NCI-H2196 treated with DMSO at 0.1 percent for 48 hours (cell line): ENCODE results near the gene UBQLN3.

Experiments used
- DNase-seq: peaks from one replicate; lab custom pipeline; 2025; ENCODE audit not compliant: unreplicated experiment; lab: John Stamatoyannopoulos, UW

UBQLN3 gene

DNA sequence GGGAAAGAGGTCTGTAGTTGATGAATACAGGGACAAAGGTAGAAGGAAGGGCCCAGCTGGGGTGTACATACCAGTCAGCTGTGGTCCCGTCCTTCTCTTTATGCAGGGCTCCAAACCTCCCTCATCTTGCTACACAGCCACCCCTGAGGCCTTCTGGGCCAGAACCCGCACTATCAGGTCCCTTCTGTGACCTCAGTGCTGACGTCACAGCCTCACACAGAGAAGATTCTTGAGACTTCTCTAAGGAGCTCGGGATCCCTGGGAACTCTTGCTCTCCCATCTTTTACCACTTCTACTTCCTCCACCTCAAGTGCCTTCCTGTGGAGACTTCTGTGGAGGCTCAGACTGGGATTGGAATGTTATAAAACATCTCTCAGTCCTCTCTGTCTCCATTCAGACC, at the start of gene UBQLN3:
TSS of gene UBQLN3 (minus strand) at position 155 of the 400 bp plus-strand sequence. CDS start 399 bp downstream, outside the sequence.
- no peak for DNase-seq

DNA sequence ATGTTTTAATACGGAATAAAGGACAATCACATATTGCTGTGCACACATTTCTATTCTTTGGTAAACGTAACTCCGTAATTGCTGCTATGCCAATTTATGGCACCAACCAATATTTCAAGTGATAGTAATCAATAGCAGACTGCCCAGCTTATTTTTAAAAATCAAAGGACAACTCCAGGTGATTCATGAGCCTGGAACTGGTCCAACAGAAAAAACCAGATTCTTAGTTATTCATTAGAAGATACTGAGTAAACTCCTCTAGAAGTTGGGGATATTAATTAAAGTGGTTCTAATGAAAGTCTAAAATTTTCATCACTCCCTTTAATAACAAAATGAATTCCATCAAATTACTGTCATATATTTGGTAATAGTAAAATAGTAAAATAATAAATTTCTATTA, 48.0 kb upstream of the UBQLN3 start:
- DNase-seq: no peak

DNA sequence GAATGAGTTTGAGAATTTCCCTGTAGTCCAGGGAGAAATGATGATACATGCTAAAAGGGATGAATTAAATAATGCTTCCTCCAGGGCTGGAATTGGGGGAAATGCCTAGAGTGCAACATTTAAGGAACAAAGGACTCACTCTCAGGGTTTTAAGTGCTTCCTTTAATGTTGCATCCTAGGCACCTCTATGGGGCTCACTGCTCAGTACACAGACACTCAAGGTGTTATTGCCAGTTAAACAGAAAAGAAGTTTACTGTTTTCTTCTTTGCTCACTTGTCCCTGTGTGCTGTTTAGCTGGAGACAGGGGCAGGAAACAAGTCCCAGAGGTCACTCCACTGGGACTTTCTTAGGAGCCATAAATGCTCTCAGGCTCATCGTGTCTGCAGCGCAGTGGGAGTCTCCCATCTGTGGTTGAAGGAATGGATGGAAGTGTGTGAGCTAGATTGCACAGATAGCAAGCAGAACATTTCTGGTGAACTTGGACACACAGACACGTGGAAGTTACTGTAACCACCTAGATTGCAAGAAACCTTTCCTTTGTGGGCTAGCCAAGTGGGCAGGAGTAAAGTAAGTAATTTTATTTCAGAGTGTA, 46.9 kb upstream of the UBQLN3 start:
- no peak for DNase-seq

DNA sequence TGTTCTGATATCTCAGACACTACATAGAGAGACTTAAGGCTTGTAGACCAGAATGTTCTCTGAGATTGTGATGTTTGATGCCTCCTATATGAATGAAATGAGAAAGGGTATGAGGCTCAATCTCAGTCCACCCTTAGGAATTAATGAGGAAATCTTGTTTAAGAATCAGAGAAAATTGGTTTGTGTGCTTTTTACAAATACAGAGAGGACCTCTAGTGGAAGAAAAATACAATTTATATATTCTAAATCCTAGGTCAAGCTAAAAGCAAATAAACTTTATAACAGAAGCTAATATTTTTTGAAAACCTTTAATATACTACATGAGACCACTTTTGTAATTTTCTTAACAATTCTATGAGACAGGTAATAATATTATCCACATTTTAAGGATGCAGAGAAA, 43.6 kb upstream of the UBQLN3 start:
- DNase-seq: no peak

DNA sequence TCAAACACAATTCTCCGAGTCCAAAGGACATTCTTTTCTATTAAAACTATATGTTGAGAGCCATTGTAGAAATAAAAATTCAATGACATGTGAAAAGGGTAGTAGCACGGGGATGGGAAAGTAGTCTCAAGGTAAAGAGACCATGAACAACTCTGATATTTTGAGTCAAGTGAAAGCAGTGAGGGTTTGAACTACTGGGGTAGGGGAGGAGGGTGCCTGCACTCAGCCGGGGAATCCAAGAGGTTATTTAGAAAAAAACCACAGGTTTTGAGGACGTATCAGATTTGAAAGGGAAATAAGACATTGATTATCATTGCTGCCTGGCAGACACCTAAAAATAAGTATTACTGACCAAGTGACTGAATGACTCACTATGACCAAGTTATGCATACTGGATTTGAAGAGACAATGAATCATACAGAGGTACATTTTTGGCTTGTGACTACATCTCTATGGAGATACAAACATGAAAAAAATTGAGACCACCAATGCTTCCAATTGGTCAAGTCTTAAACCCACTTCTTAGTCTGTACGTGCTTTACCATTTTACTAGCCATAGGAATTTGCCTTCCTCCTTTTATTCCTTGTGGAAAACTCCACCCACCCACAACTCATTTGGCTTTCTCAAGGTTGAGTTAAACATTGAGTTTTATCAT, 40.8 kb upstream of the UBQLN3 start:
- DNase-seq: no peak

DNA sequence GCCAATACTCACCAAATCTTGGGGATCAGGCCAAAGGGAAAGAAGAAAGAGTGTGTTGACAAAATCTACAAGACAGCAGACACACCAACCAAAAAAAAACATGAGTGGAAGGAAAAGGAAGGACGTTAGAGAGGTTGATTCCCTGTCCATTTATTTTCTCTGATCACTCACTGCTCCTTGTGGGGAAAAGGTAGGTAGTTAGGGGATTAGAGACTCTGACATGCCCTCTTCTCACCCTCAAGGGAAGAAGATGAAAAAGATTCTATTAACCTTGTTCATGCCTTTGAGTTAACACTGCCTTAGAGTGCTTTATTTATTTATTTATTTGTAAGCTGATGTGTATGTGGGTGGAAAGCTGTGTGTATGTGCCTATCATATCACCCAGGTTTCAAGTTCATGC, 38.7 kb upstream of the UBQLN3 start, which contains the start of gene OR52H1:
TSS of gene OR52H1 (minus strand) at position 101 of the 400 bp plus-strand sequence. CDS start 3,035 bp downstream, outside the sequence.
- no peak for DNase-seq

DNA sequence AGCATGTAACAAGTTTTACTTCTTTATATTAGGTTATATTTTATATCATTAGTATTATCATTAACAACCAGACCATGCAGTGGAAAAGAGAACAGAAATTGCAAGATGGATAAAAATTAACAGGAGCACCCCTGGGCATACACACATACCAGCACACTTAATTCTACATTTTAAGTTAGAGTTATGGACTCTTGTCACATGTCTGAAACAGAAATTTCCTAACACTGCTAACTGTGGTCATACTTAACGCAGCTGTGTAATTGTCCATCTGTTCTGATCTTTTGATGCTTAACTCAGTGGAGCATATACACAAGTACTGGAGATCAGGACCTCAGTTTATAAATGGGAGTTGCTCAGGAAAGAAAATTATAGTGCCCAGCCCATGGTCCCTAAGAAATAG, 38.2 kb upstream of the UBQLN3 start:
- DNase-seq: no peak

DNA sequence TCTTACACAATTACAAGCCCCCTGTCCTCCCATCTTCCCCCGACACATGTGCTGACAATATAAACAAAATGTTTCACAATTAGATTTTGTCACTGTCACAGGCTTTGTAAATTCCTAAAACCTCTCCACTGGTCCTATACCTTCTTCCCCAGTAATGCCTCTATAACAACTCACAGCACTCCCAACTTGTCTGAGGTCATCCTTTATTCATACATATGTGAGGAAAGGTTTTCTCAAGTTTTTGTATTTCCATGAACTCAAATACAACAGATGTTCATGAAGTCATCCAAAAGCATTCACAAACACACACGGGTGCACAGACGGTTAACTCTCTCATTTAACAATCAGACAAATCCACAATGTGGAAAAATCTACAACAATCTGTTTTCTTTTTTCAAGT, 36.7 kb upstream of the UBQLN3 start:
- DNase-seq: no peak

DNA sequence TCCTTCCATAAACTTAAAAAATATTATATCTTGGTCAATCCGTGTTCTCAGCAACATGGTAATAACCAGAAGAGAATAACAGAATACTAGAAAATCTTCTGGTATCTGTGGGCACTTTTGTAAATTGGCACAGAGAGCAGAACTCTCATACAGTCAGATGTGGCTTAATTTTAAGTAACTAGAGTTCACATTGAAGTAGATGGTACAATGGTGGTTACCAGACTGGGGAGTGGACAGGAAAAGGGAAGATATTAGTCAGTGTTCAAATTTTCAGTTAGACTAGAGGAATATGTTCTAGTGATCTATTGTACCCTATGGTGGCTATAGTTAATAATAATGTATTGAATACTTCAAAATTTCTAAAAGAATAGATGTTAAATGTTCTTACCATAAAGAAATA, 31.7 kb upstream of the UBQLN3 start:
- no peak for DNase-seq

DNA sequence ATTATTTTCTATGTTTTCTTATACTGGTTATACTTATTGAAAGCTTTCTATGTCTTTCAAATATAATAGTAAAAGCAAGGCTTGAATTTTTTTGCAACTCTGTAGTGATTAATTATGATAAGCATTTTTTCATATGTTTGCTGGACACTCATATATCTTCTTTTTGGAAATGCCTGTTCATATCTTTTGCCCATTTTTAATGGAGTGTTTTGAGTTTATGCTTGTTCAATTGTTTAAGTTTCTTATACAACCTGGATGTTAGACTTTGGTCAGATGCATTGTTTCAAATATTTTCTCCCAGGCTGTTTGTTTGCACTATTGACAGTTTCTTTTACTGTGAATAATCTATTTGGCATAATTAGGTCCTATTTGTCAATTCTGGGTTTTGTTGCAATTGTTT, 26.7 kb upstream of the UBQLN3 start:
- no peak for DNase-seq

DNA sequence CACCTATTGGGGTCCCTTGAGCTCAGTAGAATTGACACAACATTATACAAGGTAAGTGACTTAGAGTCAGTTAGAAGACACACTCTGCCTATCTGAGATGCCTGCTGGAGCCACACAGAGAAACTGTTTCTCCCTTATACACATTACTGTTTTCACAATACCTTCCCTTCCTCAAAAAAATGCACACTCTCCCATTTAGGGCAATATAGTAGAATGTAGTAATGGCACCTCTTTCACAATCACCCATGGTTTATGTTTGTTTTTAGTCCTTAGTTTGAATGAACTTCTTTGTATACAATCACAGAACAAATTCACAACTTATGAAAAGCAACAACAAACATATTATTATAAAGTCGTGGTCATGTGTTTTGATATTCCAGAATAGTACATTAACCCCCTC, 24.3 kb upstream of the UBQLN3 start:
- DNase-seq: no peak

DNA sequence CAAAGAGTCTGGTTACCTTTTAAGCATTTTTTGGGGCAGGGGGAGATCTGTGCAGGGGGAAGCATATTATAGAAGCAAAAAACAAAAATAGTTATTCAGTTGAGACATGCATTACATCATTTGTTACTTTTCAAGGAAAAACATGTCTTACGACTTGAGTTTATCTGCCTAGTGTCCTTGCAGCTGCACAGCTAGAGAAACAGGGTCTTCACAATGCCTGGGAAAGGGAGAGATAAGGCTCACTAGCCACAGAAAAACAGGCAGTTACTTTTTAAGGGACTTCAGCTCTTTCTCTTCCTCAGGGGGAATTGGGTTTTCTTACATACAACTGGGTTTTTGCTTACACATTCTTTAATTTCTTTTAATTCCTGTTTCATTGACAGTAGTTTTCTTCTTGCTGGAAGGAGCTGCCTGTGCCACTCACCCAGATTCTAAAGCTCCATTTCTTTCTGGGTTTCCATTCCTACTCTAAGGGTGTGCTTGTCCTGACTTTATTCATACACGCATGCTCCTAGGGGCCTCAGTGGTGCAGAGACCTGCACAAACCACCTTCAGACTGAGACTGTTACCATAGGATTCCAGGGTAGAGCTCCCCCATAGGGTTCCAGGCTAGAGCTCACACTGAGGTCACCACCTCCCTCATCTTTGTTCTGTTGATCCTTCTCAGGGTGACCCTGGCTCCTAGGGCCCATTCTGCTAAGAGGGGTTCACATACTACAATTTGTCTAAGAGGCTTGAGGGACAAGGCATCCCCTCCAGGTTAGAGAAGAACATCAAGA, 21.5 kb upstream of the UBQLN3 start:
- no peak for DNase-seq

DNA sequence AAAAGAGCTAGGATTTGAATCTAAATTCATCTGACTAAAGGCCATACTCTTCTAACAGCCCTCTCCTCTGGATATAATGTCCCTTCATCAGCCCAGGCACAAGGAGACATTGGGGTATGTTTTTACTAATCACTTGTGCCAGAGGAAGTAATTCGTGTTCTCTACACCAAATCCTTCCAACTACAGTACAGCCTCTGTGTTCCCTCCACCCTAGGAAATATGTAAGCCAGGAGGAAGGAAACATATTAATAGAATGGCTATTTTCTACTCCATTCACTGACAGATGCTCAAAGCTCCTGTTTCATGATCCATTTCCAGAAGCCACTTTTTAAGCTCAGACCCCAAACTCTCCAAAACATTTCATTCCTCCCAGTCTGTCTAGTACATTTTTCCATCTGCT, 18.7 kb upstream of the UBQLN3 start:
- no peak for DNase-seq

DNA sequence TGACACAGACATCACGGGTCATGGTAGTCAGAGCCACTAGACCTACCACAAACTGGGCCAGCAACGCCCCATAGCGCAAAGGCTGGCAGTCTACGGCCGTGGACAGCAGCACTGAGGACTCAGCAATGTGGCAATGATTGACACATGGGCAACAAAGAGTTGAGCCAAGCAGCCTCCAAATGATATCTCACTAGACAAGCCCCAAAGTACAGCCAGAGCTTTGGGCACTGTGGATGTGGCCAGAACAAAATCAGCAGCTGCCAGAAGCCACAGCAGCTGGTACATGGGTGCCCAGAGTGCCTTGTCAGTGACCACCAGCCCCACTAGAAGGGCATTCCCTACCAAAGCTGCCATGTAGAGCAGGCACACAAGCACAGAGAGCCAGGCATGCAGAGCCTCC, 18.0 kb upstream of the UBQLN3 start:
- no peak for DNase-seq

DNA sequence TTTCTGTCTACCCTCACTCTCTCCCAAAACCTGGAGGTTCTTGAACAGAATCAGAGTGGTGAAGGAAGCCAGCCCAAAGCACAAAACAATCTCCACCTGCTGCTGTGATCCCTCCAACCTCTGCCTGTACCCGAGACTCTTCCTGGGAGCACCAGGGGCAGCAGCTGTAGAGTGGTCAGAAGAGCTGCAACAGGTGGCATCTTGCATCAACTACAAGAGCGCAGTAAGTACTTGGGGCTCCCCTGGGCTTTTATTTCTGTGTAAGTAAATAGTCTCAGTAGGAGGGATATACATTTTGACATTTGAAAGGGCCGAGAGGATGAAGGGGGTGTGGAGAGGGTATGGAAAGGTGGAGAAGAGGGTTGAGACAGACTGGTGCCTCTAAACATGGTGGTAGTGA, 15.0 kb upstream of the UBQLN3 start:
- DNase-seq: no peak

DNA sequence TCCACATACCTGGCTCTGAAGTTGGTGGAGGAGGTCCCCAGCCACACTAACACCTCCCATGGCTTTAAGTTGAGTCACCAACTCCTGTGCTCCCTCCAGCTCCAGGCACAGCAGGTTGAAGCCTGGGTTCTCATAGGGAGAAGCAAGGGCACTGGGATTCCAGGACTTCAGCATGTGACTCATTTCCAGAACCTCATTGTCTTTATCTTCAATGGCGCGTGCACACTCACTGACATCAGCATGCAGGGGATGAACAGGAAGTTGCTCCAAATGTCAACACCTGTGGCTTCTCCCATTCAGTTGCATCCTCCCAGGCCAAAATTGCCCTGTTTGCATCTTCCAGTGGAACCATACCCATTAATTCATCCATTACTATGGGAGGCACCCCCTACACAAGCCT, 12.6 kb upstream of the UBQLN3 start:
- no peak for DNase-seq

DNA sequence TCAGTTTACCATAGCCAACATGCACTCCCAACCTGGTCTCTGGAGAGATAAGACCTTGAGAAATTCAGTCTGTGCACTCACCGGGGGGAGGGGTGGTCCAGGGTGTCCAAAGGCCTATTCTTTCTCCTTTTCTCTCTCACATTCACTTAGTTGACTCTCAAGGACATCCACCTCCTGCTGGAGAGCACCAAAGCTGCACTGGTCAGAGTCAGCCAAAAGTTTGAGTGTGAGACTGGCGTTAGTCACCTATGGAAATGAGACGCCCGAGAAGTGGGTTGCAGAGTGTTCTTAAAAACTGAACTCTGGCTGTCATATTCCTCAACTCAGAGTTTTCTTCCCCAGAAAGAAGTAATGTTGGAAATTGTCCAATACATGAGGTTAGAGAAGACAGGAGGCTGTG, 11.8 kb upstream of the UBQLN3 start:
- no peak for DNase-seq

DNA sequence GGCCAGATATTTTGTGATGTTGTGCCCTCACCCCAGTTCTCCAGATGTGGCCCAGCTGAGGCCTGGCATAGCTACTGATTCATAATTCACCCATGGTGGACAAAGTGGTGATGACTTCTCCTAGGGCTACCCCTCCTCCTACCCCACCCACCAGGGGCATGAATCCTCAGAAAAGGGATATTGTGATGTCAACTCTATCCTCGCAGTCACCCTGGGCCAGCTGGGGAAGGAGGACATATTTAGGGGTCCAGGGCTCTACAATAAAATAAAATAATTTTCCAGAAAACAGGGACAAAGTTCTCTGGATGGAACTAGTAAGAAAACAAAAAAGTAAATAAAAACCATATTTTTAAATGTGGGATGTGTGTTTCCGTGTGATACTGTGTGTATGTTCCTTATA, 6.8 kb upstream of the UBQLN3 start, which contains the start of gene UBQLNL:
TSS of gene UBQLNL (minus strand) at position 101 of the 400 bp plus-strand sequence. CDS start 258 bp downstream, outside the sequence.
- DNase-seq: no peak

DNA sequence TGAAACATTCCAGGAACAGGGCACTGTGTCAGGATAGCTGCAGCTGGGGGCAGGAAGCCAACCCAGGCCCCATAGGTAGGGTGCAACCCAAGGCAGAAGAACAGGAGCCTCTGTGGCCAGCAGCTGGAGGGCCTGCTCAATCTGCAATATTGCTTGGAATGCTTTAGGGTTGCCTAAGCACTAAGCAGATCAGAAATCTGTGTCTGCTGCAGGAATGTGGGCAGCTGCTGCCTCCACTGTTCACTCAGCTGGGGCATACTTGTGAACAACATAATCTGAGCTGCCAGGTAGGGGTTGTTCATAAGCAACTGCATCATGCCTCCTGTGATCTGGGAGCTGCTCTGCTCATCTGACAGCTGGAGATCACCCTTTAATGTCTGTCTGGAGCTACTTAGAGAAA, 5.1 kb upstream of the UBQLN3 start:
- DNase-seq: no peak

DNA sequence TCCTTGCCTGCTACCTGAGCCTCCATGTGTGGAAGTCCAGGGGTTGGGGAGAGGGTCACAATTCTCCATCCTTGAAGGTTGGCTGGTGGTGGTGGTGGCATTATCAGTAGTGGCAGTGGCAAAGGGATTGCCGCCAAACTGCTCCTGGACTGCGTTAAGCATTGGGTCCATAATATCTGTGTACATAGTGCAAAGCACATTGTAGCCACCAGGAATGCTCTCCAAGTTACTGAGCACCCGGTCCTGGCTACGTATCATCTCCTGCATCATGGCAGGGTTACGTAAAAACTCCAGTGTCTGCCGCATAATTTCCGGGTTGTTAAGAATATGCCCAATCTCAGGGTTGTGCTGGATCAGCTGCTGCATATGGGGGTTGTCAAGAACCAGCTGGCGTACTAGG, 1.2 kb downstream of the UBQLN3 start:
- DNase-seq: no peak

DNA sequence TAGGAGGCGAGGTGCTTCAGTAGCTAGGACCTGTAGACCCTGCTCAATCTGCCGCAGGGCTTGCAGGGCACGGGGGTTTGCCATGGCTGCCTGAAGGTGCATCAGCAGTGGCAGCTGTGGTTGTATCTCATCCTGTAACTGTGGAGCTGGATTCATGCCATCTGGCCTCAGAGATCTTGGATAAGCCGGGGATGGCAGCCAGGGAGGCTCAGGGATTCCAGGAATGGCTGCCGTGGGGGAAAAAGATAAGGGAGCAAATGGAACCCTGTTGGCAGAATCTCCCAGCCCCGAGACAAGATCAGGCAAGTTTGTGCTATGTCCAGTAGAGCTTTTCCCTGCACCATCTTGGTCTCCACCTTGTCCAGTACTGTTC, 1.8 kb downstream of the UBQLN3 start:
- no peak for DNase-seq
